GM21529 (cell line): Measurements from ENCODE around the gene IFT43.
"Not testable (repeated sequence)": the region's sequence is repeated elsewhere in the genome, so short reads cannot be mapped to it uniquely, and the experiment has no call there.

ENCODE experiments used
- ATAC-seq: cut with Tn5 transposase; IDR thresholded peaks from one replicate; pipeline ENCODE4 v1.9.1; 2021; ENCODE audit not compliant: unreplicated experiment

The IFT43 gene

DNA sequence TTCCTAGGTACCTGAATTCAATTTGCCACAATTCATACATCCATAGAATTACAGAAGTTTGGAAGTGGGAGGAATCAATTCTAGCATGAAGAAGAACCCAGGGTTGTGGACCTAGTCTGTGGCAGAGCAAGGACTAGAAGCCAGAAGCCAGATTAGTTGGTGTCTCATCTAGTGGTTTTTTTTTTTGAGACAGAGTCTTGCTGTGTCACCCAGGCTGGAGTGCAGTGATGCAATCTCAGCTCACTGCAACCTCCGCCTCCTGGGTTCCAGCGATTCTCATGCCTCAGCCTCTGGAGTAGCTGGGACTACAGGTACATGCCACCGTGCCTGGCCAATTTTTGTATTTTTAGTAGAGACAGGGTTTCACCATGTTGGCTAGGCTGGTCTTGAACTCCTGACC, 24.1 kb downstream of the IFT43 start:
- not testable (repeated sequence) for ATAC-seq

DNA sequence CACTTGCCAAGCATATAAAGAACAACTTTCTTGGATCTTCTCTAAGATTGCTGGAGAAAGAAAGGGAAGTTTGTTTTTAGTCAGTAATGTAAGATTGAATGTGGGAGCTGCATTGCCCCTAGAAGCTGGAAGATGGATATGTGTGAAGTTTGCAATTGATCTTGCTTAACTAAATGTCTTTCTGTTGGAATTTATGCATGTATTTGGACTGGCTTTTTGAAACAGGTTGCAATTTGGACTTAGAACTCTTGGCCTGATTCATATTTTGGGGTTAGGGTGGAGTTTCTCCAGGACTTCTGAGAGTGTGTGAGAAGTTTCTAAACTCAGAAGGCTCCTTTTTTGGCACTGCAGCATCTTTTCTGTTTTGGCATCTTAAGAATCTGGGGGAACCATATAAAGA, 26.4 kb downstream of the IFT43 start:
- no peak for ATAC-seq

DNA sequence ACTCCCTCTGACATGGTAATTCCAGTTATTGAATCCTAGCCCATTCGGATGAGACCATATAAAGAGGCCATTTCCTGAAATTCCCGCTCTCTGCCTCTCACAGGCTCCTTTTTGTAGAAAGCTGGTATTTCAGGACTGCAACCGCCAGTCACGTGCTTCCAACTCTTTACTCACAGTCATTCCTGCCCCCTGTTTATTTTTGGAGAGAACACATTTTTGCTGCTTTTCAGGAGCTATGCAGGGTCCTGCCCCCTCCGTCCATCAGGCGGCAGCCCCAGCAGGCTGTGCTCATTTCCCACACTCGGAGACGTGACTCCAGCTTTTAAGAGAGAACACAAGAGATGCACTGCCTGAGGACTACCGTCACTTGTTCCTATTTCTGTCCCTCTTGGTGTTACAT, 26.8 kb downstream of the IFT43 start:
- no peak for ATAC-seq

DNA sequence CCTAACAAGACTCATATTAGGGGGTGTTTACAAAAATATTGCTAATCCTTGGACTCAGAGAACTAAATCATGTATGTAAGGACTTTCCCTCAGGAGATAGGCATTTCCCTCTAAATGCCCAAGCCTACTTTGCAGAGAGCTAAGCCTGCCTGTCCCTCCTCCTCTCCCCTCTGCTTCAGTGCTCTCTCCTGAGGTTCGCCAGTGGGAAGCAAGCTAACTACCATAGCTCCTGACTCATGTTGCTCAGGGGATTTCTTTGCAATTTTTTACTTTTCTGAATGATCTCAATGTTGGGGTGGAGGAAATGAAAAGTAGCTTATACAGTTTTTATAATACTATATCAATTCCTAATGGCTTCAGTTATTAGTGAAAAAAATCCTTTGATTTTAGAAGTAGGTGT, 29.6 kb downstream of the IFT43 start:
- no peak for ATAC-seq

DNA sequence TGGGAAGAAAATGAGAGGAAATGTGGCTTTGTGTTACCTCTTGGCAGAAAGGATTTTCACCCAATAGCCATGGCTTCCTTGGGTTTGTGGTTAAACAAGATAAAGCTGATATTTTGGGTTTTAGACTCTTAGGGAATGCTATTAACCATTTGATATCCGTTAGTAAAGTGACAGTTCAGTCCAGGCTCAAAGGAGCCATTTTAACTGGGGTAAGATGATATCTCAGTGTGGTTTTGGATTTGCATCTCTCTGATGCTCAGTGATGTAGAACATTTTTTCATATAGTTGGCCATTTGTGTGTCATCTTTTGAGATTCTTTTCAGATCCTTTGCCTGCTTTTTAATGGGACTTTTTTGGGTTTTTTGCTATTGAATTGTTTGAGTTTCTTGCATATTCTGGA, 30.1 kb downstream of the IFT43 start:
- no peak for ATAC-seq

- ATAC-seq, result no peak
These were observed 34.1 kb downstream of the IFT43 start for GRCh38 chr14:76019676-76020075.

DNA sequence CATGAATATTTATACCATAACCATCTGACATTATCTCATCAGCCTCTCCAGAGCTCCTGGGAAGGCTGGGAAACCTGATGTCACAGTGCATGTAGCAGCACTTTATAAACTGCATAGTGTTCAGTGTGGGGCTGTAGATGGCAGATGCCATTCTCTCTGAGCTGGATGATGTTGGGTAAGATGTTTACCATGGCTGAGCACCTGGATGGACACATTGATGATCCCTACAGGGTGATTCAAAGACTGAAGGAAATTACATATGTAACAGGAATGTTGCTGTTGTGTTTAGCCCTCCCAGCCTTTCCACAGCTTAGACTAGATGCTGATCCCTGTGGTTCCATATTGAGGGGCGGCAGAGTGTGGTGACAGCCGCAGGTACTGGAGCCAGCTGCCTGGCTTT, 37.4 kb downstream of the IFT43 start:
- ATAC-seq, result no peak

- ATAC-seq, result no peak
These were observed 38.2 kb downstream of the IFT43 start for GRCh38 chr14:76023757-76024156.

GRCh38 chr14:76024211-76024907, 38.8 kb downstream of the IFT43 start:
- no peak for ATAC-seq

DNA sequence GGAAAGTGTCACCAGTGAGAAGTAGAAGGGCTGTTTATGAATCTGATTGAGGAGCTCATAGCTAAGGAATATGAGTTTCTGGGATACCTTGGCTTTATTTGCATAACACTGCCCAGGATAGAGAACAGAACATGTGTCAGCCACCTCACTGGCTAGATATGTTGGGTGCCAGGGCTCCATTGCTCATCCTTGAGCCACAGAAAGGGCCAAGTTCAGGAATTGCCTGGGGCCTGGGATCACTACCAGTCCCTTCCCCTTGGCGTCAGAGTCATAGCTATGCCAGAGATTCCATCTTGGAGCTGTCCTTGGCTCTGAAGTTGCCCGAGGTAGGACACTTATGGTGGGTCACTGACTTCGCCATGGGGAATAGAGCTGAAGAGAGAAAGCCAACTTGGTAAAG, 49.0 kb downstream of the IFT43 start:
- ATAC-seq, result no peak

DNA sequence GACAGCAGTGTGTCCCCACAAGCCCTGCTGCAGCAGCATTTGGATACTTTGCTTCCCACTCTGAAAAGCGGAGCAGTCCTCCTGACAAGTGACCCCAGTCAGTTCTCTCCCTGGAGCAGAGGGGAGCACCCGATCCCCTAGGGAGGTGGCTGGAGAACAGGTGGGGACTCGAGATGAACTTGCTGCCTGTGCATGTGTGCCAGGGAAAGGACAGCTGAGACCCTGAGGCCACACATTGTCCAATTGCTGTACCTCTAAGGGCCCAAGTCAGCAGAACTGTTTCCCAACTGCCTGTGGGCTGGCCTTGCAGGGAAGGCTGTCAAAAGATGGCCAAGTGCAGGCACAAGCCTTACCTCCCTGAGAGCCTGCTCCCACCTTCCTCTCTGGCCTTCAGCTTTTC, 55.1 kb downstream of the IFT43 start:
- ATAC-seq, result no peak

DNA sequence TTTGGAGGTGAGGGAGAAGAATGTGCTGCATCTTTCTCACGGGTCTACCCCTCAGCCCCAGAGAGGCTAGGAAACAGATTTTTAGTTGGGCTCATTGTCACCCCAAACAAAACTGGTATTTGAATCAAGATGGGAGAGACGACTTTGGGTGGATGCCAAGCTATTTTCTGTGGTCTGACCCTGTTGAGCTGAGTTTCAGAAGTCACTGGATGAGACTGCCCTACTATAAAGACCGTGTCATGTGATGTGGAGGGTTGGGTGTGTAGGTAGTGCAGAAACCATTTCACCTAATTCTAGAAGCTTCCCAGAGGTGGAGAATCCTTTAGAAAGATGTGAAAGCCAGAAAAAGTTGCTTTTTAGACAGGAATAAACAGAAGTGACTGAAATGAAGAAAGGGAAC, 60.2 kb downstream of the IFT43 start:
- ATAC-seq, result no peak

- ATAC-seq, result no peak
These were observed 64.7 kb downstream of the IFT43 start for GRCh38 chr14:76050250-76050649.

GRCh38 chr14:76050797-76051392, 65.3 kb downstream of the IFT43 start:
- no peak for ATAC-seq

DNA sequence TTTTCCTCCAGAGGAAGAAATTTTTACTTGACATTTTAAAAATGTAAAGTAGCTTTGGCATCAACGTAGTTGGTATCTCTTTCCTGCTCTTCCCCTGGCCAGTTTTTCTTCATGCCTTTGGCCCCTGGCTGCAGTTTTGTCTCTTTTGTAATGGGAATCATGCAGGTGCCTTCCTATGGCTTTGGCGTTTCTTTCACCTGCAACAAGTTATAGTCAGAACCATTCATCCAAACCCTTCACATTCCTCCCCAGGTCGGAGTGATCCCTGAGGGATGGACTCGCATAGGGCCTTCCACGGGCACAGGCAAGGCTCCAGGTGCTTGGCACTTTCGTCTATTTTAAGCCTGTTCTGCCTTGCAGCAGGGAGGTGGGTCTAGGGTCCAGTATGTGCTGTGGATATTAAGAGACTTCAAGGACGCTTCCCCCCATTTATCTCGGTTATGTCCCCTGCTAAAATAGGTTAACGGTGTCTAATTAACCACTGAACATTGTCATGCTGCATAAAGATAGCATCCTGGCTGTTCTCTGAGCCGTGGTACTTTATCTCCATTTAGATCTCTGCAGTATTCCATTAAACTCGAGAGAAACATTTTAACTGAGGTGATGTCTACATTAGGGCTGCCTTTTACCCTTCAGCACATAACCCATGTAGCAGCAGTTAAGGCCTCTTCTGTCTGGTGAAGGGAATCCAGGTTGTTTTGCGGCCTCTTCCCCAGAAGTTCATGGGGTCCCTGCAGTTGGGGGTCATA, 66.3 kb downstream of the IFT43 start:
- ATAC-seq, result no peak

DNA sequence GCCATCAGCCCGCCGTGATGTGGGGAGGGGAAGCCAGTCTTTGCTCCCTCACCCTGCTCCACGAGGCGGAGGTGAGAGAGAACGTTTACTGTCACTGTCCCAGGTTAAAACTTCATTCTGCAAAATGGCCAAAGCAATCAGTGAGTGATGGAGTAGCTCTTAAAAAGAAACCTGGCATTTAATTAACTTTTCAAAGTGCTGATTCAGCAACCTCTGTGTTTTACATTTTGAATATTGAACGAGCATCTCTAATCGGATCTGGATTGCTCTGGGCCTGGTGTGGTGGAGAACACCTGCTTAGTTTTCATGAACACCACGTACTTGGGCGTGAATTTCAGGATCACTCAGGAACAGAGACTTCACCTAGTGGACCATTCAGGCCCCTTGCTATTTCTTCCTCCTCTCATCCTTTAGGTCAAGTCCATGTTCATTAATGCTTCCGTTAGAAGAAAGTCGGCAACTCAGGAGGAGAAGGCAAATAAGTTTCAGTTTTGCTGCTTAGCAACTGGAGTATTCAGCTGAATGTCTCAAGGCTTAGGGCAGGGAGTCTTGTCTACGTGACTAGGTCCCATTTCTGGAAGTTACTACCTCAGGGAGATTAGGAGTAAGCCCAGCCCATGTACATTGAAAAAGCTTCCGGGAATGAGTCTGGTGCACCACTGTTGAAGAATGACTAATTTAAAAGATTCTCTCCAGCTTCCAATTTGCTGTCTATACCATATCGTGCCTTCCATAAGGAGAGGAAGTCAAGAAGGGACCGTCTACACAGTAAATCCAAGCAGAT, 68.2 kb downstream of the IFT43 start:
- ATAC-seq, result no peak

GRCh38 chr14:76055330-76055729, 69.8 kb downstream of the IFT43 start:
- ATAC-seq, result no peak

- ATAC-seq, result no peak
These were observed 70.6 kb downstream of the IFT43 start for GRCh38 chr14:76056128-76056527.

DNA sequence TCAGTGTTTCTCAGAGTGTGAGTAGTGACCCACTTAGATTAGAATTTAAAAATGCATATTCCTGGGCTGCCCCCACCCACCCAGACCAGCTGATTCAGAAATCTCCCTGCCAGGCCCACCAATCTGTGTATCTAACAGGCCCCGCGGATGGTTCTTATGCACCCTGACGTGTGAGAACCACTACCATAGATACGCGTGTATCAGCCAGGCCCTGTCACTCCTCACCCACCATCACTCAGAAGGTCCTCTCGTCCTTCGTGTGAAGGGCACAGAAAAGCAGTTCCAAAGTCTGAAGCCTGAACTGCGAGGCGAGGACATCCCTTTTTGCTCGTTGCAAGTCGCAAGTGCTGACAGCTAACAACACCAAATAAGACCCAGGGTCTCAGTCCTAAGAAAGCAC, 72.4 kb downstream of the IFT43 start:
- no peak for ATAC-seq

- ATAC-seq, result no peak
These were observed 77.8 kb downstream of the IFT43 start for GRCh38 chr14:76063327-76063726.

DNA sequence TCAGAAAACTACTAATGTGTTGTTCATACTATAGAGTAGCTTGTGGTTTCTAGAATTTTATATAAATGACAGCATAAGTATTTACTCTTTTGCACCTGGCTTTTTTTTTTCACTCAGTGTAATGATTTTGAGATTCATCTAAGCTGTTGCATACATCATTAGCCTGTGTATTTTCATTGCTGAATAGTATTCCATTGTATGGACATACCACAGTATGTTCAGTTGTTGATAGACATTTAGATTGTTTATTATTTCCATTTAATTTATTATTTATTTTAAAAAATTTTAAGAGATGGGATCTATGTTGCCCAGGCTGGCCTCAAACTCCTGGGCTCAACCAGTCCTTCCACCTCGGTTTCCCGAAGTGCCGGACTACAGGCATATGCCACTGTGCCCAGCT, 80.0 kb downstream of the IFT43 start:
- no peak for ATAC-seq

DNA sequence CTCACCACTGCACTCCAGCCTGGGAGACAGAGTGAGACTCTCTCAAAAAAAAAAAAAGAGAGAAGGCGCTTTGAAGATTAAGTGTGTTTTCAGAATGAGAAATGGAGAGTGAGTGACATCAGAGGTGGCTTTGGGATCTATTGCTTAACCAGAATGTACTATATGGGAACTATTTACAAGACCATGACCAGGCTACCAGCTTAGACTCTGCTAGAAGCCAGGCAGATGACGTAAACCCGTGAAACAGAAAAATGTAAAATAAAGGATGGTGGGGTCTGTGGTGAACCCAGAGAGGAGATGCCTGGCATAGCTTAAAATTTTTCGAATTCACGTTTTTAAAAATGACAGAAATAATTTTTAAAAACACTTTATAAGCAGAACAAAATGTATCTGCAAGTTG, 82.0 kb downstream of the IFT43 start:
- ATAC-seq, result no peak
